Stimulated activated CD8-positive, alpha-beta memory T cell treated with anti-CD3 and anti-CD28 coated beads, Interleukin-4, amount 100 ng/mL, for 48 hours (primary cell): ENCODE data around the gene COPB2.
"Not testable (repeated sequence)": the region's sequence is repeated elsewhere in the genome, so short reads cannot be mapped to it uniquely, and the experiment has no call there.

Experiments used
- DNase-seq: peaks from one replicate; pipeline ENCODE4 v3.0.0-alpha.2; 2020

Gene COPB2

DNA sequence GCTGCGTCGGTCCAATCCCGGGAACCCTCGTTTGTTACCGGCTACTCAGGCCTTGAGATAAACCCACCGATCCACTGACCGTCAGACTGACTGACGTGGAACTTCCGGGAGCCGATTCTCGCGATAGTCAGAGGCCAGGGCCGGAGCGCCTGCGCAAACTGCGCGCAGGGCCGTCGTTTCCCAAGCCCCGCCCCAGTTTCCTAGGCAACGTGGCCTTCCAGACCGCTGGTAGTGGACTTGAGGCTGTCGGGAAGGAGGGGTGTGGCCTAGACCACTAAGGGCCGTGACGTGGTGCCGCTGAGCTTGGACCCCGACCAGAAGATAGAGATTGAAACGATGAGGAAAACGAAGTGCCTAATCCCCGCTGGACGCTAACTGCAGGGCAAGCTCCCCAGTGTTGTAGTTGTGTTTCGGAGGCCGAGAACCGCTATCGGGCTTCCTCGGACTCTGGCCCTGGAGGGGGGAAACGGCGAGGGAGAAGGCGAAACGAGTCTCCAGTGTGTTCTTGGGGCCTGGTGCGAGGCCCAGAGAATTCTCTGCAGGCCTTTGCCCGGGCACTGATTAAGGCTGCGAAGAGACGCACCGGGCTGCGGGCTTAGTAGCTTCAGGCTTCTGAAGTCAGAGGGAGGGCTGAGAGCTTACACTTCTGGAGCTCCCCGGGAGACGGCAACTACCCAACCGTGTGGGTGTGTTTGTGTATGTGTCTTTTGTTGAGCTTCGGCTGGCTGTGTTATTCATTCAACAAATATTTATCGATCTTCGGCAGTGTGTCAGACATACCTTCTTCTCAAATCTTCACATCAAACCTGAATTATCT, at the start of gene COPB2:
COPB2 (minus strand) TSS at position 96 of the 817 bp plus-strand sequence. CDS start 97 bp downstream, outside the sequence.
- peak; percentile 99 for DNase-seq

- no peak for DNase-seq
Observed at GRCh38 chr3:139434764-139435307, 45.4 kb upstream of the COPB2 start.

- DNase-seq: no peak
Observed at GRCh38 chr3:139434228-139434627, 44.8 kb upstream of the COPB2 start.

- DNase-seq: no peak
Observed at GRCh38 chr3:139433089-139433488, 43.6 kb upstream of the COPB2 start.

DNA sequence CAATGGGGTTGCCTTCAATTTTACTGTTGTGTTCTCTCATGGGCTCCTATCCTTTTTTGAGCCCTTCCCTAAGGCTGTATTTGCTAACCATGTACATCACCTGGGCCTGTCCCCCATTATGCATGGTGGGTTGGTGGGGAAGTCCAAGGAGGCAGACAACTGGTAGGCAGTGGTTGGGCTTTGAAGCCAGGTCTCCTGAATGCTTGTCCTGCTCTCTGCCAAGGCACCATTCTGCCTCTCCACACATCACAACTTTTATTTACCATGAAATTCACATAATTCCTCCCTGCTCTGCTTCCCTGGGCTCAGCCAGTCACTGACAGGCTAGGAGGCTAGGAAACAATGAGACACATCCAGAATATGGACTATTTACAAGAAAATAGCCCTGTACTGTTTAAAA, 41.0 kb upstream of the COPB2 start:
- DNase-seq: no peak

GRCh38 chr3:139427283-139428060, 38.0 kb upstream of the COPB2 start:
- no peak for DNase-seq

- DNase-seq: no peak
Observed at GRCh38 chr3:139425745-139426400, 36.4 kb upstream of the COPB2 start.

- DNase-seq: no peak
Observed at GRCh38 chr3:139423232-139423631, 33.8 kb upstream of the COPB2 start.

DNA sequence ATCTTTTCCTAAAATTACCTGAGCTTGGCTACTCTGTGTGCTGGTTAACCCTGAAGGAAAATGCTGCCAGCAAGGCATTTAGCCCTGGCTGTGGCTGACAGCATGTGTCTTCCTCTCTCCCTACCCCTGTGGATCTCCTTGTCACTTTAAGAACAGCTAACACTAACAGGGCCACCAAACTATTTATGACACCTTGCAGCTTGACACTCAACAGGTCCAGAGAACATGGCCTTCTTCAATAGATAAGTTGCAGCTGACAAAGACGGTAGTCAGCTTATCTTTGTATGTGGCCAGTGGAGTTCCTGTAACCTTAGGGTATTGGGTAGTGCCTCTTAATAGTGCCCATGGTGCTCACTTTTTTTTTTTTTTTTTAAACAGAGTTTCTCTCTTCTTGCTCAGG, 32.0 kb upstream of the COPB2 start:
- DNase-seq: no peak

GRCh38 chr3:139421040-139421439, 31.6 kb upstream of the COPB2 start:
- no peak for DNase-seq

GRCh38 chr3:139418144-139418543, 28.7 kb upstream of the COPB2 start:
- no peak for DNase-seq

GRCh38 chr3:139416275-139416674, 26.8 kb upstream of the COPB2 start:
- DNase-seq: no peak

- no peak for DNase-seq
Observed at GRCh38 chr3:139414608-139415224, 25.3 kb upstream of the COPB2 start.

- not testable (repeated sequence) for DNase-seq
Observed at GRCh38 chr3:139412891-139413290, 23.4 kb upstream of the COPB2 start.

GRCh38 chr3:139401155-139401554, 11.7 kb upstream of the COPB2 start:
- not testable (repeated sequence) for DNase-seq

- no peak for DNase-seq
Observed at GRCh38 chr3:139396707-139397106, 7.3 kb upstream of the COPB2 start.

- DNase-seq: no peak
Observed at GRCh38 chr3:139394116-139394515, 4.7 kb upstream of the COPB2 start.

GRCh38 chr3:139388821-139389551, 461 bp downstream of the COPB2 start:
- DNase-seq: no peak

- DNase-seq: no peak
Observed at GRCh38 chr3:139388077-139388476, 1.4 kb downstream of the COPB2 start.

GRCh38 chr3:139382291-139382690, 7.2 kb downstream of the COPB2 start:
- not testable (repeated sequence) for DNase-seq

DNA sequence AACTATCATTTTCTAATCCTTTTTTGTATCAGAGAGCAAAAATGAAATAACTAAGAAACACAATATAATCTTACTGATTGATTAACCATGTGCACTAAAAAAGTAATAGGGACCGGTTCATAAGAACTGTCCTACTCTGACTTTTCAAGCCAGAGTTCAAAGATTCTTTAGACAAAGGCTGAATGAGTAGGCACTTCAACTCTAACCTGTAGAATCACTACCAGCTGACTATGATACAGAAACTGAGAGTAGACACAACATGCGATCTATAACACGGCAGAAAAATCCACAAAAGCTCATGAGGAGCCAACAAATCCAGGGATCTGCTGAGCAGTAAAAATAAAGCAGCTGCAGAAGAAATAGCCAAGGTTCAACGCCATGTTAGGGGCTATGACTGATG, 8.9 kb downstream of the COPB2 start:
- no peak for DNase-seq
